Epidermal melanocyte (primary cell): ENCODE data around the gene FBXO10.

Experiments used
- DNase-seq: peaks from one replicate; pipeline ENCODE4 v3.0.0; 2011; ENCODE audit warnings: low spot score; ENCODE audit not compliant: insufficient read length

FBXO10 gene

DNA sequence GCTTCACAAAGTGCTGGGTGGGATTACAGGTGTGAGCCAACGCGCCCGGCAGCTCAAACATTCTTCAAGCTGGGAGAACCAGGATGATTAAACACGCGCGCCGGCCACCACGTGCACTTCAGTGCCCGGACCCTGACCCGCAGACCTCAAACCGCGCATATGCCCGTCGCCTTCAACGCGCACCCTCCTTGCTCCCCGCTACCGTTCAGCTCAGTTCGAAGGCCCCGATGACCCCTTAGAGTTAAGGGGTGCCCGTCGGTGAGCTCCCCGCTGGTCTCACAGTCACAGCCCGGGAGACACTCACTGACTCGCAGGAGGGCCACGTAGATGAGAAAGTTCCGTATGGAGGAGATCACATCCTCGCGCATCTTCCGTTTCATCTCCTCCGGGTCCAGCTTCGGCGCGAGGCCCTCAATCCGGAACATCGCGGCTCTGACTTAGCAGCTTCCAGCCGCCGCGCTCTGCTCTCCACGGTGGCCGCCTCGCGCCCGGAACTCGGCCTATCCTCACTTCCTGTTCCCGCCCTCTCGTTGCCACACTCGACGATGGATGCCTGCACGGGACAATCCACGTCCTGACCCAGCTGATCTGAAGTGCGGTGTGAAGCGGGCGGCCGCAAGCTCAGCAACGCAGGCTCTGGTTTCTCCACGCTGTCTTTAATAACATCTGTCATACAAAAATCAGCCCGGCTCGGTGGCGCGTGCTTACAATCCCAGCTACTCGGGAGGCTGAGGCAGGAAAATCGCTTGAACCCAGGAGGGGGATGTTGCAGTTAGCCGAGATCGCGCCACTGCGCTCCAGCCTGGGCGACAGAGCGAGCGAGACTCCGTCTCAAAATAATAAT lies 16.1 kb upstream of the FBXO10 start, which contains the start of gene TOMM5:
Gene TOMM5 (minus strand): TSS at position 490 of the 844 bp plus-strand sequence. CDS start 65 bp downstream, at position 425.
- peak; percentile 62 for DNase-seq

GRCh38 chr9:37587521-37587920 lies 11.3 kb upstream of the FBXO10 start:
- no peak for DNase-seq

- DNase-seq, result no peak
Measured at GRCh38 chr9:37583522-37584121, 7.4 kb upstream of the FBXO10 start.

- no peak for DNase-seq
Measured at GRCh38 chr9:37582548-37583157, 6.5 kb upstream of the FBXO10 start.

DNA sequence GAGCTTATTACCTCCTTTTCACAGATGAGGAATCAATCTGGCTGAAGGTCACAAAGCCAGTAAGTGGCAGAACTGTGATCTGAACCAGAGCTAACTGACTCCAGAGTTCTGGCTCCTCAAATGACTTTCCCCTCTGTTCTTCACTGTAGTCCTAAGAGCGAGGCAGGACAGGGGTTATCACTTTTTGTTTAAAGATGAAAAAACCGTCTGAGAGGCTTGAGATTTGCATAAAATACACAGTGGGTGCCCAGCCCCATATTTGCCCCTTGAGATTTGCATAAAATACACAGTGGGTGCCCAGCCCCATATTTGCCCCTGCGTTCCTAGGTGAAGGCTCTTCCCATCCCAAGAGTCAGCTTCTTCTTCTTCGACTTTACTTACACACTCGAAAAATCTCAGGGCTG lies 667 bp downstream of the FBXO10 start:
- no peak for DNase-seq

- DNase-seq, result no peak
Measured at GRCh38 chr9:37575001-37575400, 1.2 kb downstream of the FBXO10 start.

GRCh38 chr9:37574241-37574721 lies 1.9 kb downstream of the FBXO10 start:
- DNase-seq, result no peak

GRCh38 chr9:37571282-37571681 lies 4.9 kb downstream of the FBXO10 start:
- no peak for DNase-seq

DNA sequence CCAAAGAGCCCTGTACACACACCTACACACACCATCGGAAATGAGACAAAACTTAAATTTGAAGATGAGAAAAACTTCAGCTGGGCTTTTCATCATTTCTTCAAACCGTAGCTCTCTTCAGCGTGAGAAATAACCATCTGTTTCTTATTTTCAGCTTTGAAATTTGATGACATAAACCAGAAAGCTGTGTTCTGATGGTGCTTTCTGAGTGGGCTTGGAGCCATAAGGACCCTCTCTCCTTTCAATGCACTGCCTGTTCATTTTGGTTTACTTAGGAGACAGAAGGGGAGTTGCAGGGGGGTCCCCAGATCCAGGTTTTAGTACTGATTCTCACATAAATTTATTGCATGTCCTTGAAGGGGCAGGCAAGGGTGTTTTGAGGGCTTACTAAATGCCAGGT lies 9.5 kb downstream of the FBXO10 start:
- peak; percentile 8 for DNase-seq

GRCh38 chr9:37565661-37566618 lies 10.2 kb downstream of the FBXO10 start:
- DNase-seq, result no peak

DNA sequence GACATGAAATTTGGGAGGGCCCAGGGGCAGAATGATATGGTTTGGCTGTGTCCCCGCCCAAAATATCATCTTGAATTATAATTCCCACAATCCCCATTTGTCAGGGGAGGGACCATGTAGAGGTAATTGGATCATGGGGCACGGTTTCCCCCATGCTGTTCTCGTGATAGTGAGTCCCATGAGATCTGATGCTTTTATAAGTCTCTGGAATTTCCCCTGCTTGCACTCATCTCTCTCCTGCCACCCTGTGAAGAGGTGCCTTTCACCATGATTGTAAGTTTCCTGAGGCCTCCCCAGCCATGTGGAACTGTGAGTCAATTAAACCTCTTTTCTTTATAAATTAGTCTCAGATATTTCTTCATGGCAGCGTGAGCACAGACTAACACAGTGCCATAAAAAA lies 11.3 kb downstream of the FBXO10 start:
- DNase-seq, result no peak

DNA sequence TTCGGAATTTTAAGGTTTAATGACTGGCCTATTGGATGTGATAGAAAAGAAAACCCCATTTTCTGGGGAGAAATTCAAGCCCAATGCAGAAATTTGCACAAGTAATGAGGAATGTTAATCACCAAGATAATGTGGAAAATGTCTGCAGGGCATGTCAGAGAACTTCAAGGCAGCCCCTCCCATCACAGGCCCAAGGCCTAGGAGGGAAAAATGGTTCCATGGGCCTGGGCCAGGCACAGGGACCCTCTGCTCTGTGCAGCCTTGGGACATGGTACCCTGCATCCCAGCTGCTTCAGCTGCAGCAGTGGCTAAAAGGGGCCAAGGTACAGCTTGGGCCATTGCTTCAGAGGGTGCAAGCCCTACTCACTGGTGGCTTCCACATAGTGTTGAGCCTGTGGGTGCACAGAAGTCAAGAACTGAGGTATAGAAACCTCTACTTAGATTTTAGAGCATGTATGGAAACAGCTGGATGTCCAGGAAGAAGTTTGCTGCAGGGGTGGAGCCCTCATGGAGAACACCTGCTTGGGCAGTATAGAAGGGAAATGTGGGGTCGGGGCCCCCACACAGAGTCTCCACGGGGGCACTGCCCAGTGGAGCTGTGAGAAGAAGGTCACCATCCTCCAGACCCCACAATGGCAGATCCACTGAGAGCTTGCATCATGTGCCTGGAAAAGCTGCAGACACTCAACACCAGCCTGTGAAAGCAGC lies 12.2 kb downstream of the FBXO10 start:
- DNase-seq, result no peak

GRCh38 chr9:37562826-37563225 lies 13.4 kb downstream of the FBXO10 start:
- no peak for DNase-seq

DNA sequence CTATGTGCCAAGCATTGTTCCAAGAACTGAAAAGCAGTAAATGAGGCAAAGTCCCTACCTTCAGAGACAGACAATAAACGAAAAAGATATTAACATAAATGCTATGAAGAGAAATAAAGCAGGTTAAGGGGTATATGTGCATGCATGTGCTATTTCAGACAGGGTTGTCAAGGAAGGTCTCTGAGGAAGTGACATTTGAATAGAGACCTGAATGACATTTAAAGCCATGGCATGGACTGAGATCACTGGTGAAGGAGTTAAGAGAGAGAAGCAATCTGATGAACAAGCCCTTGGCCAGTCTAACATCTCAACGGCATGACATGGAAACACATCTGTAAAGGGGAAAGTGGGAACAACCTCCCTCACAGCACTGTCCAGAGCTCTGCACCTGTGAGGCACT lies 14.5 kb downstream of the FBXO10 start:
- no peak for DNase-seq

GRCh38 chr9:37559855-37560592 lies 16.2 kb downstream of the FBXO10 start:
- no peak for DNase-seq

DNA sequence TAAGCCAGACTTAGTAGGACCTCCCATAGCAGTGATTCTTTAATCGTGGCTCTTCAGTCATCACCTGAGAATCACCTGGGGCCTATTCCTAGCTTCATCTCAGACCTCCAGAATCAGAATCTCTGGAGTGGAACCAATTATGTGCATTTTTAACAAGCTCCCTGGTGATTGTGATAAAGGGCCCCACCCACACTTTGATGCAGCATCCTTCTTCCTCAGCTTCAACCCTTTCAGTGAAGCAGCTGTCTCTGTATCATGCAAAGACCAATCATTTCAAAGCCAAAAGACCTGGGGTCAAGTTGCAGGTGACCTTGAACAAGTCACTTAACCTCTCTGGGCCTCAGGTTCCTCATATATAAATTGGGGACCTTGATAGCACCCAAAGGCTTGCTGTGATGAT lies 17.1 kb downstream of the FBXO10 start:
- DNase-seq, result no peak

- no peak for DNase-seq
Measured at GRCh38 chr9:37555786-37556185, 20.4 kb downstream of the FBXO10 start.

DNA sequence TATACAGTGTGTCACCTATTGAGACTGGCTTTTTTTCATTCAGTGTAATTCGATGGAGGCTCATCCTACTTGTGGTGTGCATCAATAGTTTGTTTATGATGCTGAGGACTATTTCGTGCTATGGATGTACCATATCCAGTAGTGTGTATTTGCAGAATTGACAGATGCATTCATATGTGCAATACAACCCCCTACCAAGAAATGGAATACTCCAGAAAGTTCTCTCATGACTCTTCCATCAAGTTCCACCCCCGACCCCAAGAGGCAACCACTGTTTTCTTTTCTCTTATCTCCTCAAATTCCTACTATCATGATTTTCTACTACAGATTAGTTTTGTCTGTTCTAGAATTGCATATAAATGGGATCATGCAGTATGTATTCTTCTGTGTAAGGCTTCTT lies 21.9 kb downstream of the FBXO10 start:
- no peak for DNase-seq

DNA sequence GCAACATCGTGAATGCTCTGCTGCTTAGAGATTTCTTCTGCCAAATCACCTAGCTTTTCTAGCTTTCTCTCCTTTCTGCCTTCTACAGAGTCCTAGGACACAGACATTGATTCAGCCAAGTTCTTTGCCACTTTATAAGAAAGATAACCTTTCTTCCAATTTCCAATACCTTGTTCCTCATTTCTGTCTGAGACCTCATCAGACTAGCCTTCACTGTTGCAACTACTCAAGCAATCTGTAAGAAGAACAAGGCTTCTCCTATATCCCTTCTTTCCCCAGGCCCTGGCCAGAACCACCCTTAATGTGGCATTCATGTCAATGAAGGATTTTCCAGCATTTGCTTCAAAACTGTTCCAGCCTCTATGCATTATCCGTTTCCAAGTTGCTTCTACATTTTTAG lies 24.3 kb downstream of the FBXO10 start:
- DNase-seq, result no peak

DNA sequence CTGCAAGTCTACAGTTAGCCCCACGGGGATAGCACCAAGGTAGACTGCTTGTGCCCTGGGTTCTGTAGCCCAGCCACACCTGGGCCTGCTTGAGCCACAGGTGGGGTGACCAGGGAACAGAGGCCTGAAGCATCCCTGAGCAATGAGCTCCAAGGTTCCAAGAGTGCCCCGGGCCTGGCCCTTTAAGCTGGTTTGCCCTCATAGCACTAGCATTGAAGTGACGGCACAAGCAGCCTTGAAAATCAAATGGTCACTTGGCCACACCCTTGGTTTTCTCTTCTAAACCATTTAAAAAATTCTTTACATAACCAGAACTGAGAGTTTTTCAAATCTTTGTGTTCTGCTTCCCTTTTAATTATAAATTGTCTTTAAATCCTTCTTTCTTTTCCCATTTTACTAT lies 24.7 kb downstream of the FBXO10 start:
- DNase-seq, result no peak
